Neural progenitor cell (in vitro differentiated cells): ENCODE data around the gene BMPER.

Experiments
- CTCF ChIP-seq: fragments of 200-600 bp; sonication (generic); IDR thresholded peaks from 2 replicates; pipeline ENCODE4 v1.5.1; 2017; ENCODE audit warnings: antibody characterized with exemption, mild to moderate bottlenecking
- EZH2 ChIP-seq: fragments of 200-600 bp; sonication (generic); IDR thresholded peaks from 2 replicates; pipeline ENCODE4 v1.6.1; 2017; ENCODE audit warnings: antibody characterized with exemption, mild to moderate bottlenecking, moderate library complexity
- EZH2phosphoT487 ChIP-seq: fragments of 200-600 bp; sonication (generic); IDR thresholded peaks from 2 replicates; pipeline ENCODE4 v1.6.1; 2017; ENCODE audit warnings: antibody characterized with exemption

GRCh38 chr7:33998476-33998875 lies 93.1 kb downstream of the BMPER start:
- TF ChIP-seq CTCF (no peak), EZH2 (no peak), EZH2phosphoT487 (no peak)
